ENCODE data around the gene GRIK4.
"Not testable (repeated sequence)": the region's sequence is repeated elsewhere in the genome, so short reads cannot be mapped to it uniquely, and the experiment has no call there.

GRIK4 gene

DNA sequence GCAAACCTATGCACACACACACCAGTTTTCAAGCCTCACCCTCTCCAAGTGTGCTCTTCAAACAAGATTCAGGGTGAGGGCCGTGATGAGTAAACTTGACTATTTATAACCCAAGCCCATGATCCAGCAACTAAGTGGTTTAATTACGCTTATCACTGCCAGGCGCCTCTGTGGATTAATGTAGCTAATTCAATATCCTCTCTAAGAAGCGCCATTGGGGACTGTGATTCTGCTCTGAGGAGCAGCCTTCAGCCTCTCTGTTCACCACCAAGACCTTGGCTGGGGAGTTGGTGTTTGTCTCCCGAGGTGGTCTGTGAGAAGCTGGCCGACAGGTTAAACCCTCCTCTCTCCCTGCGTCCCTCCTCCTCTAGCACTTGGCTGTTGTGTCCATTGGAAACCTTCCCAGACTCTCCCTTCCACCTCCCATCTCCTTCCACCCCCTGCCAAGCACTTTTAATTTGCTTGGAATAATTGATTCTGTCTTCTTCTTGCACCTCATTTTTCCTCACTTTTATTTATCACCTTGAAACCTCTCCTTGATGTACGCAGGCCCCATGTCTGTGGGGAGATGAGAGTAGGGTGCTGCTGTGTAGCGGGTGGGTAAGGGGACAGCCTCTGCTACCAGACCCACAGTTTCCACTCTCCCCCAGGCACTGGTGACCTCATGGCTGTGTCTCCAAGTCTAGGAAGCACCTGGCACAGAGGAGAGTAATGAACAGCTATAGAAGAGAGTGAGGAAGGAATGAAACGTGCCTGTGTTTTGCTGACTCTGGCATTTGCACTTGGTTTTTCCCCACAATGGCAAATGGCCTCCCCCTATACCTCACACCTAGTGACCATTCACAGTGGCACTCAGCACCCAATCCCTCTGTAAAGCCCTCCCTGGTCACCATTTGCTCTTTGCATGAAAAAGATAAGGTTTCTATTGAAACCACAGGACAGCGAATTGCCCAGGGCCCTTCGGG lies 236.6 kb downstream of the GRIK4 start:
- Histone ChIP-seq H3K4me1 (ENCODE audit: control insufficient read depth, insufficient read depth, low read length) (no peaks in the 10 kb centered on the region), H3K36me3 (ENCODE audit: control insufficient read depth, insufficient read depth, low read length) (no peaks in the 10 kb centered on the region), H3K9ac (ENCODE audit: low read length) (no peak overlapping the region), H3K4me3 (ENCODE audit: low read length) (no peak overlapping the region), H3K27me3 (ENCODE audit: control insufficient read depth, insufficient read depth, low read length) (no peaks in the 10 kb centered on the region), H3K9me3 (ENCODE audit: control insufficient read depth, low read length) (no peaks in the 10 kb centered on the region)

DNA sequence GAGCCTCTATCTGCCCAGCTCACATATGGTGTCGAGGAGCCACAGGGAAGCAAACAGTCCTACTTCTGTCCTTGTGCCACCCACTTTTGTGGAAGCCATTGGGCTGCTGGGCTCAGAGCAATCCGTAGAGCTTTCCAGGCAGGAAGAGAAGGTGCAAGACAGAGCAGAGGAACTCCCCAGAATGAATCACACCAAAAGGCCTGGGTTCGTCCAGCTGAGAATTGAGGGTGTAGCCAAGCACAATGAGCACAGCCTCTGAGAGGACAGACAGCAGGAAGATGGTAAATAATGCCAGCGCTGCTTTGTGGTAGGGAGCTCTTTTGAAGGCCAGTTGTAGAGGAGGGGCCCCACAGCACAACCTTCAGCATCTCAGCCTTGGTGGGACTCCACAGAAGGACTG lies 237.8 kb downstream of the GRIK4 start:
- Histone ChIP-seq H3K4me1 (ENCODE audit: control insufficient read depth, insufficient read depth, low read length) (no peaks in the 10 kb centered on the region), H3K9me3 (ENCODE audit: control insufficient read depth, low read length) (no peaks in the 10 kb centered on the region), H3K36me3 (ENCODE audit: control insufficient read depth, insufficient read depth, low read length) (no peaks in the 10 kb centered on the region), H3K27me3 (ENCODE audit: control insufficient read depth, insufficient read depth, low read length) (no peaks in the 10 kb centered on the region), H3K4me3 (ENCODE audit: low read length) (no peak overlapping the region), H3K9ac (ENCODE audit: low read length) (no peak overlapping the region)

DNA sequence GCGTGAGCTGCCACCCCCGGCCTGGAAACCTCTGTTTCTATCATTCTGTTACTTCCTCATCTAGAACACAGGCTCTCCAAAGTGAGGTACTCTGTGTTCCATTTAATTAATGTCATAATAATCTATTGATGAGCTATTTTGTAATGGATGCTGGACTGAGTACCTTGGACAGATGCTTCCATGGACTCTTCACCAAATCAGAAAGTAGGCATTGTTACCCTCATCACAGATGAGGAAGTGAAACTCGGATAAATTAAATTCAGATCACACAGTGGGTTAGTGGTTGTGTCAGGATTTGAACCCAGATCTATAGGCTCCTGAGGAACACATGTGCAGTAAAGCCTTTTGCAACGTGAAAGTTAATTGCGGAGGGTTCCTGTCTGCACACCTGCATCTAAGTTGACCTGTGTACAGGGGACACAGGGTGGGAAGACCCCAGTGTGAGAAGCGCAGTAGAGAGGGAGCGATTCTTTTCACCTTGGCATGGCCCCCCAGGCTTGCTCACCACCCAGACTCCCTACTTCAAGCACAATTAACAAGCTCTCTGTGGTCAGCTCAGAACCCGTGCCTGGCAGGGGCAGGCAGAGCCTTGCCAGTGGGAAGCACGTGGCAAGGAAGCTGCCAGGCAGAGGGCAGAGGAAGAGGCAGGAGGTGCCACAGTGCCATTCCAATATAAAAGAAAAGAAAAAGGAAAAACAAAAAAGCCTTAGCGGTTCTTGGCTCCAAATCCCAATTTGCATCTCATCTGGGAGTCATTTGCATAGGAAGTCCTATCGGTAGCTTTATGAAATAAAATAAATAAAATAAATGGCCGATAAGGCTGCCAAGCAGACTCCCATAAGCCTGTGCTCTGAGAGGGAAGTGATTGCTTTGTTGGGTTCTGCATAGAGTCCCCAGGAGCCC lies 239.3 kb downstream of the GRIK4 start:
- Histone ChIP-seq H3K9ac (ENCODE audit: low read length) (no peak overlapping the region), H3K27me3 (ENCODE audit: control insufficient read depth, insufficient read depth, low read length) (no peaks in the 10 kb centered on the region), H3K9me3 (ENCODE audit: control insufficient read depth, low read length) (no peaks in the 10 kb centered on the region), H3K4me1 (ENCODE audit: control insufficient read depth, insufficient read depth, low read length) (no peaks in the 10 kb centered on the region), H3K4me3 (ENCODE audit: low read length) (no peak overlapping the region), H3K36me3 (ENCODE audit: control insufficient read depth, insufficient read depth, low read length) (no peaks in the 10 kb centered on the region)

DNA sequence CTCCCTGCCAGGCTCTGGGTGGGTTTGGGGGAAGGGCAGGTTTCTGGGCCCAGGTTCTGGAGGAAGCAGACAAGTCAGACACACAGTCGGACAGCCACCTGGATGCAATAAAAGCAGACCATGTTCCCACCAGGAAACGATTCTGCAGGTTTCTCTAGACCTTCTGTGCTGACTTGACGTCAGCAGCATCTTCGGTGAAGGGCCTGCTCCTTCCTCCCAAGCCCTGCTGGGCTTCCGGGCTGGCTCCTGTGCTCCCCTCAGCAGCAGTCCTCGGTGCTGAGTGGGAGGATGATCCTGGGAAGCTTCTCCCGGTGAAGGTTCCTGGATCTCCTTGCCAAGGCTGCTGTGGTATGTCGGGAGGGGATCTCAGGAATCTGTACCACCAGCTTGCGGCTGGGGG lies 240.0 kb downstream of the GRIK4 start:
- H3K27me3 ChIP-seq (ENCODE audit: control insufficient read depth, insufficient read depth, low read length): no peaks in the 10 kb centered on the region
- no peak overlapping the region for H3K4me3 ChIP-seq (ENCODE audit: low read length)
- no peak overlapping the region for H3K9ac ChIP-seq (ENCODE audit: low read length)
- H3K9me3 ChIP-seq (ENCODE audit: control insufficient read depth, low read length): no peaks in the 10 kb centered on the region
- no peaks in the 10 kb centered on the region for H3K4me1 ChIP-seq (ENCODE audit: control insufficient read depth, insufficient read depth, low read length)
- no peaks in the 10 kb centered on the region for H3K36me3 ChIP-seq (ENCODE audit: control insufficient read depth, insufficient read depth, low read length)

DNA sequence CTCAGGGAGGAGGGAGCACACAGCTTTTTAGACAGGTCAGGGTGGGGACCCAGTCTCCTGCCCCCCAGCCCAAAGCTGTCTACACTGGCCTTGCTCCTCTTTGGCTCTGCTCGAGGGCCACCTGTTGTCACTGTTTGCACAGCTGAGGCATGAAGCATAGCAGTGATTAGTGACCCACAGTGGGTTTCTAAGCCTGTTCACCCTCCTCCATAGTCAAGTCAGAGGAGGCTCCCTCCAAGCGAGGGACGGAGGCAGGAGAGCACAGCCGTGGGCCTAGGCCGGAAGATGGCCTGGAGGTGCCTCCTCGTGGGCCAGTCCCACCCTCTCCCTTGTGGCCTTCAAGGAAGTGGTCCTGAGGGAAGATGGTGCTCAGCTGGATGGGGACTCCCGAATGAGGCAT lies 241.1 kb downstream of the GRIK4 start:
- Histone ChIP-seq H3K36me3 (ENCODE audit: control insufficient read depth, insufficient read depth, low read length) (no peaks in the 10 kb centered on the region), H3K9me3 (ENCODE audit: control insufficient read depth, low read length) (no peaks in the 10 kb centered on the region), H3K4me1 (ENCODE audit: control insufficient read depth, insufficient read depth, low read length) (no peaks in the 10 kb centered on the region), H3K4me3 (ENCODE audit: low read length) (no peak overlapping the region), H3K9ac (ENCODE audit: low read length) (no peak overlapping the region), H3K27me3 (ENCODE audit: control insufficient read depth, insufficient read depth, low read length) (no peaks in the 10 kb centered on the region)

DNA sequence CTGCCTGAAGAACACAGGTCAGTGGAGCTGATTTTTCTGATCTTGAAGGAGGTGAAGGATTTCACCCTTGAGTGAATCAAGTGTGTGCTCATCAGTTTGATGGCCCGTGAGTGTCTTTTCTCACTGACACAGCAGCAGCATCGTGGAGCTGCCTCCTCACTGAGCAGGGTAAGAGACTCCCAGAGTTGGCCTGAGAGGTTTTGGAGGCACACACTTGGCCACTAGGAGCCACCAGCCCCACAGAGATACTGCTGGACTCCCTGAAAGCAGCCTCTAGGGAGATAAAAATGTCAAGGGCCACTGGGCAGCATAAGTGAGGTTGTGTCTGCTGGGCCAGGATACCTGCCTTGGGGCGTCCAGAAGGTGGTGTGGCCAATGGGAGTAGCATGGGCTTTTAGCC lies 245.4 kb downstream of the GRIK4 start:
- Histone ChIP-seq H3K9me3 (ENCODE audit: control insufficient read depth, low read length) (no peaks in the 10 kb centered on the region), H3K27me3 (ENCODE audit: control insufficient read depth, insufficient read depth, low read length) (no peaks in the 10 kb centered on the region), H3K36me3 (ENCODE audit: control insufficient read depth, insufficient read depth, low read length) (no peaks in the 10 kb centered on the region), H3K9ac (ENCODE audit: low read length) (no peak overlapping the region), H3K4me1 (ENCODE audit: control insufficient read depth, insufficient read depth, low read length) (no peaks in the 10 kb centered on the region), H3K4me3 (ENCODE audit: low read length) (no peak overlapping the region)

DNA sequence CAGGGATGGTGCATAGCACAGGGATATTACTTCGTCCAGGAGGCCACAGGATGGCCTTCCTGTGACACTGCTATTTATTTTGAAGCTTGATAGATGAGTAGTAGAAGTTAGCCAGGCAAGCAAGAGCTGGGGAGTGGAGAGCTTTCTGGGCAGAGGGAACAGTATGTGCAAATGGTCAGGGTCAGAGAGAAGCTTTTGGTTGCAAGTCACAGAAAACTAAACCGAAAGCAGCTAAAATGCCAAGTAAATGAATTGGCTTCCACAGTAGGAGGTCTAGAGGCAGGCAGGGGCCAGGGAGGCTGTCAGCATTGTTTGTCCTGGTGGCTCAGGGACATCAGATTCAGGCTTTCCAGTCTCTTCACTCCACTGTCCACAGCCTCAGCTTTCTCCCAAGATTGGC lies 247.5 kb downstream of the GRIK4 start:
- Histone ChIP-seq H3K4me1 (ENCODE audit: control insufficient read depth, insufficient read depth, low read length) (no peaks in the 10 kb centered on the region), H3K9me3 (ENCODE audit: control insufficient read depth, low read length) (no peaks in the 10 kb centered on the region), H3K27me3 (ENCODE audit: control insufficient read depth, insufficient read depth, low read length) (no peaks in the 10 kb centered on the region), H3K4me3 (ENCODE audit: low read length) (no peak overlapping the region), H3K9ac (ENCODE audit: low read length) (no peak overlapping the region), H3K36me3 (ENCODE audit: control insufficient read depth, insufficient read depth, low read length) (no peaks in the 10 kb centered on the region)

DNA sequence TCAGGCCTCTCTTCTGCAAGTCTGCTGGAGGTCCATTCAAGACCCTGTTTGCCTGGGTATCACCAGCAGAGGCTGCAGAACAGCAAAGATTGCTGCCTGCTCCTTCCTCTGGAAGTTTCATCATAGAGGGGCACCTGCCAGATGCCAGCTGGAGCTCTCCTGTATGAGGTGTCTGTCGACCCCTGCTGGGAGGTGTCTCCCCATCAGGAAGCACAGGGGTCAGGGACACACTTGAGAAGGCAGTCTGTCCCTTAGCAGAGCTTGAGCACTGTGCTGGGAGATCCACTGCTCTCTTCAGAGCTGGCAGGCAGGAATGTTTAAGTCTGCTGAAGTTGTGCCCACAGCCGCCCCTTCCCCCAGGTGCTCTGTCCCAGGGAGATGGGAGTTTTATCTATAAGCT lies 254.2 kb downstream of the GRIK4 start:
- H3K27me3 ChIP-seq (ENCODE audit: control insufficient read depth, insufficient read depth, low read length); H3K9ac ChIP-seq (ENCODE audit: low read length): not testable (repeated sequence)

DNA sequence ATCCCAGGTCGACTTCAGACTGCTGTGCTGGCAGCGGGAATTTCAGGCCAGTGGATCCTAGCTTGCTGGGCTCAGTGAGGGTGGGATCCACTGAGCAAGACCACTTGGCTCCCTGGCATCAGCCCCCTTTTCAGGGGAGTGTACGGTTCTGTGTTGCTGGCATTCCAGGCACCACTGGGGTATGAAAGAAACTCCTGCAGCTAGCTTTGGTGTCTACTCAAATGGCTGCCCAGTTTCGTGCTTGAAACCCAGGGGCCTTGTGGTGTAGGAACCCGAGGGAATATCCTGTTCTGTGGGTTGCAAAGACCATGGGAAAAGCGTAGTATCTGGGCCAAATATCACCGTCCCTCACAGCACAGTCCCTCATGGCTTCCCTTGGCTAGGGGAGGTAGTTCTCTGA lies 254.8 kb downstream of the GRIK4 start:
- no peaks in the 10 kb centered on the region for H3K9me3 ChIP-seq (ENCODE audit: control insufficient read depth, low read length)
- H3K36me3 ChIP-seq (ENCODE audit: control insufficient read depth, insufficient read depth, low read length): no peaks in the 10 kb centered on the region
- H3K4me3 ChIP-seq (ENCODE audit: low read length): no peak overlapping the region
- no peaks in the 10 kb centered on the region for H3K27me3 ChIP-seq (ENCODE audit: control insufficient read depth, insufficient read depth, low read length)
- no peaks in the 10 kb centered on the region for H3K4me1 ChIP-seq (ENCODE audit: control insufficient read depth, insufficient read depth, low read length)
- no peak overlapping the region for H3K9ac ChIP-seq (ENCODE audit: low read length)

More for the DNA sequence above, 254.2 kb downstream of the GRIK4 start:
- not testable (repeated sequence) for H3K4me1 ChIP-seq (ENCODE audit: control insufficient read depth, insufficient read depth, low read length); H3K9me3 ChIP-seq (ENCODE audit: control insufficient read depth, low read length); H3K36me3 ChIP-seq (ENCODE audit: control insufficient read depth, insufficient read depth, low read length); H3K4me3 ChIP-seq (ENCODE audit: low read length)

DNA sequence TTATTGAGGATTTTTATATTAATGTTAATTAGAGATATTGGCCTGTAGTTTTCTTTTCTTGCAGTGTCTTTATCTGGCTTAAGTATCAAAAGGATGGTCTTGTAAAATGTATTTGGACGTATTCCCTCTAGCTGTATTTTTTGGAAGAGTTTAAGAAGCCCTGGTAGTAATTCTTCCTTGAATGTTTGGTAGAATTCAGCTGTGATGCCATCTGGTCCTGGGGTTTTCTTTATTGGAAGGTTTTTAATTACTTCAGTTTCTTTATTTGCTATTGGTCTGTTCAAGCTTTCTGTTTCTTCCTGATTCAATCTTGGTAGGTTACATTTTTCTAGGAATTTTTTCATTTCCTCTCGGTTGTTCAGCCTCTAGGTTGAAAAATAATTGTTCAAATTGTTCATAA lies 257.4 kb downstream of the GRIK4 start:
- no peaks in the 10 kb centered on the region for H3K4me1 ChIP-seq (ENCODE audit: control insufficient read depth, insufficient read depth, low read length)
- no peak overlapping the region for H3K9ac ChIP-seq (ENCODE audit: low read length)
- H3K9me3 ChIP-seq (ENCODE audit: control insufficient read depth, low read length): no peaks in the 10 kb centered on the region
- no peaks in the 10 kb centered on the region for H3K36me3 ChIP-seq (ENCODE audit: control insufficient read depth, insufficient read depth, low read length)
- H3K27me3 ChIP-seq (ENCODE audit: control insufficient read depth, insufficient read depth, low read length): no peaks in the 10 kb centered on the region
- no peak overlapping the region for H3K4me3 ChIP-seq (ENCODE audit: low read length)

DNA sequence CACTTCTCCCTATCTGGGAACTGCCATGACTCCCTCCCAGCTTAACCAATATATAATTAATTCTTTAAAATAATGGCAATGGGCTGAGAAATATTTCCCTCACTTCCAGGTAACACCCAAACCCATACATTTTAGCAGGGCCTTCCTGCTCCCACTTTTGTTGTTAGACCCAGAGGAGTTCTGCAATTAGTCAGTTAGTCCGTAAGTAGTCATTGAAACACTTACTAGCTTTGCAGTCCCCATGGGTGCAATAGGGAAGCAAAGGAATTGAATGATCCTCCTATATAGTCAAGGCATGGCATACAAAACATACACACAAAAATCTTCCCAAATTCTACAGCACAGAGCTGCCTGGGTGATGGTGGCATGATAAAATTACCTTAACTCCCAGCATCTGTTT lies 258.4 kb downstream of the GRIK4 start:
- H3K36me3 ChIP-seq (ENCODE audit: control insufficient read depth, insufficient read depth, low read length): no peaks in the 10 kb centered on the region
- no peak overlapping the region for H3K4me3 ChIP-seq (ENCODE audit: low read length)
- no peaks in the 10 kb centered on the region for H3K27me3 ChIP-seq (ENCODE audit: control insufficient read depth, insufficient read depth, low read length)
- no peak overlapping the region for H3K9ac ChIP-seq (ENCODE audit: low read length)
- no peaks in the 10 kb centered on the region for H3K4me1 ChIP-seq (ENCODE audit: control insufficient read depth, insufficient read depth, low read length)
- no peaks in the 10 kb centered on the region for H3K9me3 ChIP-seq (ENCODE audit: control insufficient read depth, low read length)

DNA sequence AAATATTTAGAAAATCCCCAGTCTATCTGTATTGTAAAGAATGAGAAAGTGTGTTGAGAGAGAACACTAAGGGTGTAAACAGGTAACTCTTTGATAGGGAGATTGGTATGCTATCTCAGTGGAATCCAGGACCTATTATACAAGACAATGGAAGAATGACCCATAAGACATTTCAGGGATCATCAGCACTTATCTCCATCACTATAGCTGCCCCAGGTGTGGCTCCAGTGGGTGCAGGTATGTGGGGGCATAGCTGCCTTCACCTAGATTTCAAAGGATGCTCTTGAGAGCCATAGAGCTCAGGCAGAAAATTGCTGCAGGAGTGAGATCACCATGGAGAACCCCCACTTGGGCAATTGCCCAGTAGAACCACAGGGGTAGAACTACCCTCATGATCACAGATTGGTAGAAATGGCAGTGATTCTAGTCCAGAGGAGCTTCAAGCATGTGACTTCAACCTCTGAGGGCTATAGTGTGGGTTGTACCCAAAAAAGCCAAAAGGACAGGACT lies 260.1 kb downstream of the GRIK4 start:
- no peak overlapping the region for H3K4me3 ChIP-seq (ENCODE audit: low read length)
- H3K9ac ChIP-seq (ENCODE audit: low read length): no peak overlapping the region
- H3K4me1 ChIP-seq (ENCODE audit: control insufficient read depth, insufficient read depth, low read length): no peaks in the 10 kb centered on the region
- no peaks in the 10 kb centered on the region for H3K36me3 ChIP-seq (ENCODE audit: control insufficient read depth, insufficient read depth, low read length)
- H3K27me3 ChIP-seq (ENCODE audit: control insufficient read depth, insufficient read depth, low read length): no peaks in the 10 kb centered on the region
- no peaks in the 10 kb centered on the region for H3K9me3 ChIP-seq (ENCODE audit: control insufficient read depth, low read length)
